Neural cell (in vitro differentiated cells): ENCODE measurements around the gene CCDC159. TPM values are rescaled to one million over a fixed set of nuclear protein-coding genes. Genes with fewer than 3 reads are reported as not detected.

Source experiments
- RAD21 ChIP-seq: fragments of 450-650 bp; conservative IDR thresholded peaks from 2 replicates; pipeline ENCODE4 v1.6.1; 2014; ENCODE audit warnings: antibody characterized with exemption, mild to moderate bottlenecking, moderate library complexity
- polyA plus RNA-seq: library from polyadenylated mRNA; depleted of rRNA; stranded (reverse); fragments of >200 nt; gene quantifications from 2 replicates; pipeline ENCODE4 v1.2.3, GENCODE V29; 2014
- TF ChIP-seq, protein P1 (sequence below): fragments of 450-650 bp; IDR thresholded peaks from 2 replicates; pipeline ENCODE4 v1.5.1; 2014; ENCODE audit warnings: antibody characterized with exemption, mild to moderate bottlenecking, moderate library complexity; ENCODE audit not compliant: poor library complexity, severe bottlenecking

CCDC159 gene
- polyA plus RNA-seq, 1 donor from 2014 or later = 2.4 TPM

DNA sequence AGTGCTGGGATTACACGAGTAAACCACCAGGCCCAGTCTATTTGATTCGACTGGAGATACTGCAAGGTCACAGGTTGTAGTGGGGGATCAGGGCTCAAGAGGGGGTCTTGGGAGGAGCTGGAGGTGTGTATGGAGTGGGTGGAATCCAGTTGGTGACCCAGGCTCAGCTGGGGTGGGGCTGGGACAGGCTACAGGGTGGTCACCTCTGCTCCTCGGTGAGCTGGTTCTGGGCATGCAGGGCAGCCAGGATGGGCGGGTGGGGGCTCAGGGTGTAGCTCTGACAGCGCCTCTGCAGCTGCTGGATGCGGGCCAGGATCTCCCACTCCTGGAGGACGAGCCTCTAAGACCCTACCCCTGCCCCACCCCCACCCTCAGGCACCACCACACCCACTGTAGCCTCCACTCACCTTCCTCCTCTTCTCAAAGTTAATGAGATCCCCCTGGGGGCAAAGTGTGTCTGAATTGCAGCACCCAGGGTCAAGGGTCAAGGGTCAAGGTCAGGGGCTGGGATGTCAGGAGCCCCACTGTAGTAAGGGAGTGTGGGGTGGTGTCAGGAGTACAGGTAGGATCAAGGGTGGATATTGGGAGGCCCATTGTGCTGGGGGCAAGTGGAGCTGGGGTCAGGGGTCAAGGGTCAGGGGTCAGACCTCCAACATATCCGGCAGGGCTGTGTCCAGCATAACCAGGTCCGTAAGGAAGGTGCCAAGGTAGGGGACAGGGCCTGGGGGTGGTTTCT is 55.7 kb downstream of the CCDC159 start (continued):
- TF ChIP-seq, protein P1, sequence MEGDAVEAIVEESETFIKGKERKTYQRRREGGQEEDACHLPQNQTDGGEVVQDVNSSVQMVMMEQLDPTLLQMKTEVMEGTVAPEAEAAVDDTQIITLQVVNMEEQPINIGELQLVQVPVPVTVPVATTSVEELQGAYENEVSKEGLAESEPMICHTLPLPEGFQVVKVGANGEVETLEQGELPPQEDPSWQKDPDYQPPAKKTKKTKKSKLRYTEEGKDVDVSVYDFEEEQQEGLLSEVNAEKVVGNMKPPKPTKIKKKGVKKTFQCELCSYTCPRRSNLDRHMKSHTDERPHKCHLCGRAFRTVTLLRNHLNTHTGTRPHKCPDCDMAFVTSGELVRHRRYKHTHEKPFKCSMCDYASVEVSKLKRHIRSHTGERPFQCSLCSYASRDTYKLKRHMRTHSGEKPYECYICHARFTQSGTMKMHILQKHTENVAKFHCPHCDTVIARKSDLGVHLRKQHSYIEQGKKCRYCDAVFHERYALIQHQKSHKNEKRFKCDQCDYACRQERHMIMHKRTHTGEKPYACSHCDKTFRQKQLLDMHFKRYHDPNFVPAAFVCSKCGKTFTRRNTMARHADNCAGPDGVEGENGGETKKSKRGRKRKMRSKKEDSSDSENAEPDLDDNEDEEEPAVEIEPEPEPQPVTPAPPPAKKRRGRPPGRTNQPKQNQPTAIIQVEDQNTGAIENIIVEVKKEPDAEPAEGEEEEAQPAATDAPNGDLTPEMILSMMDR = no peak
- TF ChIP-seq RAD21 = no peak

Other genes with a start within 250 kb of the CCDC159 start
- gene SPC24, start 190.7 kb upstream of the CCDC159 start, polyA plus RNA-seq = 0.40 and 2.5 TPM in 2 replicates
- 0.25 and 0.26 TPM in 2 replicates for gene KANK2, start 149.0 kb upstream of the CCDC159 start, polyA plus RNA-seq
- gene ANGPTL8, start 106.9 kb upstream of the CCDC159 start, polyA plus RNA-seq = not detected in 2 replicates
- 0.48 TPM in 1 of 2 replicates, not detected in the other for gene DOCK6, start 84.0 kb upstream of the CCDC159 start, polyA plus RNA-seq
- not detected in 2 replicates for gene TSPAN16, start 50.4 kb upstream of the CCDC159 start, polyA plus RNA-seq
- gene RAB3D, start 6.9 kb upstream of the CCDC159 start, polyA plus RNA-seq = 16.7 and 19.3 TPM in 2 replicates
- gene TMEM205, start 251 bp upstream of the CCDC159 start, polyA plus RNA-seq = 113 and 136 TPM in 2 replicates
- gene PLPPR2, start 8.9 kb downstream of the CCDC159 start, polyA plus RNA-seq = 44.1 and 47.6 TPM in 2 replicates
- gene SWSAP1, start 28.1 kb downstream of the CCDC159 start, polyA plus RNA-seq = 2.1 and 2.4 TPM in 2 replicates
- gene EPOR, start 37.8 kb downstream of the CCDC159 start, polyA plus RNA-seq = 3.1 and 5.8 TPM in 2 replicates
- not detected in 2 replicates for gene RGL3, start 72.8 kb downstream of the CCDC159 start, polyA plus RNA-seq
- 3.4 and 5.4 TPM in 2 replicates for gene ODAD3, start 88.6 kb downstream of the CCDC159 start, polyA plus RNA-seq
- gene PRKCSH, start 89.1 kb downstream of the CCDC159 start, polyA plus RNA-seq = 29.6 and 70.2 TPM in 2 replicates
- 38.7 and 68.9 TPM in 2 replicates for gene ELAVL3, start 134.5 kb downstream of the CCDC159 start, polyA plus RNA-seq
- gene ZNF653, start 159.3 kb downstream of the CCDC159 start, polyA plus RNA-seq = 16.5 and 24.6 TPM in 2 replicates
- gene ECSIT, start 182.6 kb downstream of the CCDC159 start, polyA plus RNA-seq = 98.3 and 99.0 TPM in 2 replicates
- gene CNN1, start 192.3 kb downstream of the CCDC159 start, polyA plus RNA-seq = 0.18 TPM in 1 of 2 replicates, not detected in the other
- gene ELOF1, start 212.7 kb downstream of the CCDC159 start, polyA plus RNA-seq = 38.0 and 64.8 TPM in 2 replicates
- not detected in 2 replicates for gene ACP5, start 231.1 kb downstream of the CCDC159 start, polyA plus RNA-seq